GM04503 (cell line): ENCODE data around the gene EMP3.

Experiments
- DNase-seq: peaks from one replicate; pipeline ENCODE4 v3.0.0-alpha.2; 2012; ENCODE audit warnings: low read depth

EMP3 gene

GRCh38 chr19:48379058-48379457 lies 53.7 kb downstream of the EMP3 start:
- DNase-seq = no peak
